Glutamatergic neuron (in vitro differentiated cells): Measurements from ENCODE around the gene ZCWPW1. TPM values are rescaled to one million over a fixed set of nuclear protein-coding genes. Genes with fewer than 3 reads are reported as not detected.
"Not testable (repeated sequence)": the region's sequence is repeated elsewhere in the genome, so short reads cannot be mapped to it uniquely, and the experiment has no call there.

ENCODE experiments used
- DNase-seq: peaks from one replicate; pipeline ENCODE4 v3.0.0; 2022
- H3K27ac Mint-ChIP-seq: one replicate; pipeline ENCODE4 v1.8.0; 2020; ENCODE audit warnings: mild to moderate bottlenecking, mixed read lengths, inconsistent platforms; ENCODE audit not compliant: unreplicated experiment
- H3K27me3 Mint-ChIP-seq: one replicate; pipeline ENCODE4 v1.8.0; 2020; ENCODE audit warnings: mild to moderate bottlenecking, moderate library complexity, mixed read lengths, inconsistent platforms; ENCODE audit not compliant: unreplicated experiment
- H3K36me3 Mint-ChIP-seq: one replicate; pipeline ENCODE4 v1.8.0; 2020; ENCODE audit warnings: mild to moderate bottlenecking, mixed read lengths, inconsistent platforms; ENCODE audit not compliant: unreplicated experiment
- H3K4me1 Mint-ChIP-seq: one replicate; pipeline ENCODE4 v1.8.0; 2020; ENCODE audit warnings: mild to moderate bottlenecking, low read depth, mixed read lengths, inconsistent platforms; ENCODE audit not compliant: unreplicated experiment
- H3K4me3 Mint-ChIP-seq: one replicate; pipeline ENCODE4 v1.8.0; 2020; ENCODE audit warnings: mild to moderate bottlenecking, mixed read lengths, inconsistent platforms; ENCODE audit not compliant: unreplicated experiment
- H3K9me3 Mint-ChIP-seq: one replicate; pipeline ENCODE4 v1.8.0; 2020; ENCODE audit warnings: mild to moderate bottlenecking, moderate library complexity, mixed read lengths, inconsistent platforms; ENCODE audit not compliant: unreplicated experiment
- total RNA-seq: library from RNA; stranded (reverse); fragmentation: NEBNext Ultra II Directional; extraction: Animal tissue kit (Norgen Biotek cat#: 25700); gene quantifications from one replicate; pipeline ENCODE4 v1.2.1, GENCODE V29; 2021; ENCODE audit not compliant: unreplicated experiment
- TF ChIP-seq, protein P1 (sequence below): fragments of 200-600 bp; sonication (generic); IDR thresholded peaks from one replicate; pipeline ENCODE4 v1.5.0; 2021; ENCODE audit not compliant: partially characterized antibody, unreplicated experiment

Gene ZCWPW1
- total RNA-seq, 1 donor from 2014 or later: 1.8 TPM

DNA sequence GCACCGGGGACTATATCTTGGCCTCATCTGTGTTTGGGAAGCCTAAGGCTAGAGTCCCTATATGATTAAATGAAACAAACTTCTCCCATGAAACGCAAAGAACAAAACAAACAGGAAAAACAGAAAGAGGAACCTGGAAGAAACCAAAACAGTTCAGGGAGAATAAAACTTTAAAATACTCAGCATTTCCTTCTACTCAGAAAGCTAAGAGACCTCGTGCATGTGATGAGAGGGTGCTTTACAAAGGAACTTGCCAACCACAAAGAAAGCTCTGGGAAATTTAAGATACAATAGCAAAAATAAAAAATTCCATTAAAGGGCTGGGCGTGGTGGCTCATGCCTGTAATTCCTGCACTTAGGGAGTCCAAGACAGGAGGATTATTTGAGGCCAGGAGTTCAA is 48.3 kb downstream of the ZCWPW1 start:
- H3K9me3 Mint-ChIP-seq: peaks cover 5% of the 10 kb centered on the region
- peaks cover 4% of the 10 kb centered on the region for H3K36me3 Mint-ChIP-seq
- H3K4me1 Mint-ChIP-seq: no peaks in the 10 kb centered on the region
- TF ChIP-seq, protein P1, sequence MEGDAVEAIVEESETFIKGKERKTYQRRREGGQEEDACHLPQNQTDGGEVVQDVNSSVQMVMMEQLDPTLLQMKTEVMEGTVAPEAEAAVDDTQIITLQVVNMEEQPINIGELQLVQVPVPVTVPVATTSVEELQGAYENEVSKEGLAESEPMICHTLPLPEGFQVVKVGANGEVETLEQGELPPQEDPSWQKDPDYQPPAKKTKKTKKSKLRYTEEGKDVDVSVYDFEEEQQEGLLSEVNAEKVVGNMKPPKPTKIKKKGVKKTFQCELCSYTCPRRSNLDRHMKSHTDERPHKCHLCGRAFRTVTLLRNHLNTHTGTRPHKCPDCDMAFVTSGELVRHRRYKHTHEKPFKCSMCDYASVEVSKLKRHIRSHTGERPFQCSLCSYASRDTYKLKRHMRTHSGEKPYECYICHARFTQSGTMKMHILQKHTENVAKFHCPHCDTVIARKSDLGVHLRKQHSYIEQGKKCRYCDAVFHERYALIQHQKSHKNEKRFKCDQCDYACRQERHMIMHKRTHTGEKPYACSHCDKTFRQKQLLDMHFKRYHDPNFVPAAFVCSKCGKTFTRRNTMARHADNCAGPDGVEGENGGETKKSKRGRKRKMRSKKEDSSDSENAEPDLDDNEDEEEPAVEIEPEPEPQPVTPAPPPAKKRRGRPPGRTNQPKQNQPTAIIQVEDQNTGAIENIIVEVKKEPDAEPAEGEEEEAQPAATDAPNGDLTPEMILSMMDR: no peak
- no peak overlapping the region for H3K4me3 Mint-ChIP-seq
- H3K27me3 Mint-ChIP-seq: peaks cover 4% of the 10 kb centered on the region
- no peak for DNase-seq
- no peak overlapping the region for H3K27ac Mint-ChIP-seq

DNA sequence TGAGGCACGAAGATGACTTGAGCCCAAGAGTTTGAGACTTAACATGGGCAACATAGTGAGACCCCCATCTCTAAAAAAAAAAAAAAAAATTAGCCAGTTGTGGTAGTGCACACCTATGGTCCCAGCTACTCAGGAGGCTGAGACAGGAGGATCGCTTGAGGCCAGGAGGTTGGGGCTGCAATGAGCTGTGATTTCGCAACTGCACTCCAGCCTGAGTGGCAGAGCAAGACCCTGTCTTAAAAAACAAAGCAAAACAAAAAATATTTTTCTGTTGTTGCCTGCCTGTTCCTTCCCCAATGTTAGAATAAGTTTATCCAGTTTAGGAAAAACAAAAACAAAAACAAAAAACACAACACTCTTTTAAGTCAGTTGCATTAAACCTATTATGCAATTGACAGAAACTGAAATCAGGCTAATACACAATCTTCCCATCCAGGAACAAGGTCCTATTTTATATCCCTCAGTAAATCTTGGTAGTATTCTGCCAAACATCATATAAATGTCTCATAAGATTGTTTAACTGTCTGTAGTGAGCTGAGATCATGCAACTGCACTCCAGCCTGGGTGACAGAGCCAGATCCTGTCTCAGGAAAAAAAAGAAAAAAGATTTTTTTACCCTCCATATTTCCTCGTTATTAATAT is 50.3 kb downstream of the ZCWPW1 start:
- Mint-ChIP-seq H3K4me1 (no peaks in the 10 kb centered on the region), H3K9me3 (peaks cover 2% of the 10 kb centered on the region), H3K36me3 (no peaks in the 10 kb centered on the region), H3K4me3 (peak overlapping the region; percentile 30), H3K27ac (no peak overlapping the region), H3K27me3 (peaks cover 7% of the 10 kb centered on the region)
- TF ChIP-seq, protein P1: no peak
- no peak for DNase-seq

DNA sequence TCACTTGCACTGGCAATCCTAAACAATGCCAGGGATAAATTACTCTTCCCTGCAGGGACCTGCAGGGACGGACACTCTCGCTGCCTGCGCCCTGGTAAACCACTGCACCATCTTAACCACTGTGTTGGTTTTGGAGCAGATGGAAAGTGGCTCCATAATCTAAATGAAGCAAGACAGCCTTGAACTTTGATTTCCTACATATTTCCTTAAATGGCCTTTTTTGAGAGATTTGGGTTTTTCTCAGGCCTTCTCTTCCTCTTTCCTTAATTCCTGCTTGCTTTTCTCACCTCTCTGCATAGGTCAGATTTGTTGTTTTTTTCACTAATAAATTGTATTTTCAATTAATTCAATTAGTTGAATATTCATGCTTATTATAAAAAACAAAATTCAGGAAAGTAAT is 52.4 kb downstream of the ZCWPW1 start:
- H3K27me3 Mint-ChIP-seq: peaks cover 9% of the 10 kb centered on the region
- H3K36me3 Mint-ChIP-seq: no peaks in the 10 kb centered on the region
- DNase-seq: no peak
- H3K4me3 Mint-ChIP-seq: no peak overlapping the region
- TF ChIP-seq, protein P1: no peak
- H3K27ac Mint-ChIP-seq: no peak overlapping the region
- peaks cover 2% of the 10 kb centered on the region for H3K9me3 Mint-ChIP-seq
- no peaks in the 10 kb centered on the region for H3K4me1 Mint-ChIP-seq

DNA sequence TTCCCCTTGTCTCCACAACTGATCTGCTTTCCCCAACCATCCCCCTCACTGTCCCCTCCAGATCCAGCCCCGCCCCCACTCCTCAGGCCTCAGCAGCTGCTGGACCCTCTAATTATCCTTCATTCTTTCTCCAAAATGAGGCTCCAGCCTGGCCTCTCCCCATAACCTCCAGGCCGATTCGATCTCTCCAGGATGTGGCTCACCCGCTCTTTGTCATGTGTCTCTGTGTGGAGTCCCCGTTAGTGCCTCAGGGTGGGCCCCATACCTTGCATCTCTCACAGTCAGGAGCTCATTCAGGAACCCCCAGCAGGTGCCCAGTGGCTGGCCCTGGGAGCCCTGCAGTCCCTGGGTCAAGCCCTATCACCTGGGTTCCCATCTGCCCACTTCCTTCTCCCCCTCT is 53.9 kb downstream of the ZCWPW1 start:
- H3K4me3 Mint-ChIP-seq: no peak overlapping the region
- H3K4me1 Mint-ChIP-seq: peaks cover 2% of the 10 kb centered on the region
- H3K36me3 Mint-ChIP-seq: no peaks in the 10 kb centered on the region
- H3K27ac Mint-ChIP-seq: no peak overlapping the region
- H3K27me3 Mint-ChIP-seq: peaks cover 9% of the 10 kb centered on the region
- TF ChIP-seq, protein P1: no peak
- DNase-seq: no peak
- peaks cover 2% of the 10 kb centered on the region for H3K9me3 Mint-ChIP-seq

DNA sequence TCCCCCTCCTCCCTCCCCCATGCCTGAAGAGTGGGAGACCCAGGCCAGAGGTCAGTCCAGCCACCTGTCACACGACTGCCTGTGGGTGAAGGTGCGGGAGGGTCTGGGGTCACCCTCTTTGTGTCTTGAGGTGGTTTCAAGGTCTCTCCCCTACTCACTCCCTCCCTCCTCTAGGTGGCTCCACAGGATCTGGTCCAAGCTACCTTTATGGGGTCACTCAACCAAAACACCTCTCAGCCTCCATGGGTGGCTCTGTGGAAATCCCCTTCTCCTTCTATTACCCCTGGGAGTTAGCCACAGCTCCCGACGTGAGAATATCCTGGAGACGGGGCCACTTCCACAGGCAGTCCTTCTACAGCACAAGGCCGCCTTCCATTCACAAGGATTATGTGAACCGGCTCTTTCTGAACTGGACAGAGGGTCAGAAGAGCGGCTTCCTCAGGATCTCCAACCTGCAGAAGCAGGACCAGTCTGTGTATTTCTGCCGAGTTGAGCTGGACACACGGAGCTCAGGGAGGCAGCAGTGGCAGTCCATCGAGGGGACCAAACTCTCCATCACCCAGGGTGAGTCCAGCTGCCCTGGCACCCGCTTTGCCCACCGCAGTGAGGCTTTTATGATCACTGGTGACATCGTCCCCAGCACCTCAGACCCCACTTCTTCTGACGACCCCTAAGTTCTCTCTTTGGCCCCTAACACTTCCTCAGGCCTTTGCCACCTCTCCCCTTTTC is 54.5 kb downstream of the ZCWPW1 start:
- H3K4me1 Mint-ChIP-seq, H3K27me3 Mint-ChIP-seq, H3K4me3 Mint-ChIP-seq, DNase-seq, H3K36me3 Mint-ChIP-seq, H3K9me3 Mint-ChIP-seq, H3K27ac Mint-ChIP-seq: not testable (repeated sequence)
